ENCODE results near the gene TAS2R31. TPM values are rescaled to one million over a fixed set of nuclear protein-coding genes. Genes with fewer than 3 reads are reported as not detected.

The TAS2R31 gene
- total and polyA plus RNA-seq, 2 of the 13 experiments (the other 11 are each of a cell fraction or from before 2014, with no cell fraction given) = 0.96 to 6.5 TPM

DNA sequence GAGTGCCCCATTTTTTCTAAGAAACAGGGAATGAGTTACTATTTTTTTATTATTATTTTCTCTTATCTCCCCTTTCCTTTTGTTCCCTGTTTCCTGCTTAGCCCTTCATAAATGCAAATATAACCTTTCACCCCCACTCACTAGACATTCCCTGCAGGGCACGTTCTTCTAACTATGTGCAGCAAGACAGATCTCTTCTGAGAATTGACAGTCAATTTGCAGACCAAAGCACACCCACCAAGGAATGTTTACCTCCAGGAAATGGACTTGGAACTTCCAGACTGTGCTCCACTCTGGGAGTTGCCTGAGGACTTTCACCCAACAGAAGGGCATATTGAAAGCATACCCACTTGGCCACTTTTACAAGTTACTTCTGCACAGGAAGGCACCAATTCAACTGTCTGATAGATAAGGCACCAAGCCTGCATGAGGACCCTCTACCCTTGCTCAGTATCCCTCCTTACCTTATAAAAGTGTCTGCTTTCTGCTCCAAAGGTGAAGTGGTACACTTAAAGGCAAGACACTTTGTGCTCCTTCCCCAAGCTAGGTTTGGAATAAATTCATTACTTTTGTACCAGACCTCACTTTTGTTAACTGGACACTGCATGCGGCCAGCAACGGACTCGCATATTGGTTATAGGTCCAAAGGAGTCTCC, 15.3 kb downstream of the TAS2R31 start (continued):
- TF ChIP-seq, protein P1, sequence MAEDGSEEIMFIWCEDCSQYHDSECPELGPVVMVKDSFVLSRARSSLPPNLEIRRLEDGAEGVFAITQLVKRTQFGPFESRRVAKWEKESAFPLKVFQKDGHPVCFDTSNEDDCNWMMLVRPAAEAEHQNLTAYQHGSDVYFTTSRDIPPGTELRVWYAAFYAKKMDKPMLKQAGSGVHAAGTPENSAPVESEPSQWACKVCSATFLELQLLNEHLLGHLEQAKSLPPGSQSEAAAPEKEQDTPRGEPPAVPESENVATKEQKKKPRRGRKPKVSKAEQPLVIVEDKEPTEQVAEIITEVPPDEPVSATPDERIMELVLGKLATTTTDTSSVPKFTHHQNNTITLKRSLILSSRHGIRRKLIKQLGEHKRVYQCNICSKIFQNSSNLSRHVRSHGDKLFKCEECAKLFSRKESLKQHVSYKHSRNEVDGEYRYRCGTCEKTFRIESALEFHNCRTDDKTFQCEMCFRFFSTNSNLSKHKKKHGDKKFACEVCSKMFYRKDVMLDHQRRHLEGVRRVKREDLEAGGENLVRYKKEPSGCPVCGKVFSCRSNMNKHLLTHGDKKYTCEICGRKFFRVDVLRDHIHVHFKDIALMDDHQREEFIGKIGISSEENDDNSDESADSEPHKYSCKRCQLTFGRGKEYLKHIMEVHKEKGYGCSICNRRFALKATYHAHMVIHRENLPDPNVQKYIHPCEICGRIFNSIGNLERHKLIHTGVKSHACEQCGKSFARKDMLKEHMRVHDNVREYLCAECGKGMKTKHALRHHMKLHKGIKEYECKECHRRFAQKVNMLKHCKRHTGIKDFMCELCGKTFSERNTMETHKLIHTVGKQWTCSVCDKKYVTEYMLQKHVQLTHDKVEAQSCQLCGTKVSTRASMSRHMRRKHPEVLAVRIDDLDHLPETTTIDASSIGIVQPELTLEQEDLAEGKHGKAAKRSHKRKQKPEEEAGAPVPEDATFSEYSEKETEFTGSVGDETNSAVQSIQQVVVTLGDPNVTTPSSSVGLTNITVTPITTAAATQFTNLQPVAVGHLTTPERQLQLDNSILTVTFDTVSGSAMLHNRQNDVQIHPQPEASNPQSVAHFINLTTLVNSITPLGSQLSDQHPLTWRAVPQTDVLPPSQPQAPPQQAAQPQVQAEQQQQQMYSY (CRISPR knock-in tag; IDR thresholded peaks at IDR 0.05) = no peak
- TF ChIP-seq ZNF768 (CRISPR knock-in tag; IDR thresholded peaks at IDR 0.05) (no peak), NR2C2 (CRISPR knock-in tag; IDR thresholded peaks at IDR 0.05; ENCODE audit: borderline replicate concordance) (peak; percentile 73), ZFP1 (CRISPR knock-in tag; IDR thresholded peaks at IDR 0.05) (peak; percentile 41; the same call in 1 of the 2 replicates), ZIK1 (CRISPR knock-in tag; IDR thresholded peaks at IDR 0.05; ENCODE audit: borderline replicate concordance, low read depth) (no peak), SP5 (CRISPR knock-in tag; IDR thresholded peaks at IDR 0.05; ENCODE audit: borderline replicate concordance, low read depth) (no peak), NFIB (CRISPR knock-in tag; IDR thresholded peaks at IDR 0.05; ENCODE audit: borderline replicate concordance) (no peak), ZFP82 (CRISPR knock-in tag; IDR thresholded peaks at IDR 0.05; ENCODE audit: borderline replicate concordance) (no peak), ZNF766 (CRISPR knock-in tag; IDR thresholded peaks at IDR 0.05; ENCODE audit: borderline replicate concordance) (no peak), ZBED4 (CRISPR knock-in tag; IDR thresholded peaks at IDR 0.05; ENCODE audit: borderline replicate concordance) (no peak), PAF1 (CRISPR knock-in tag; IDR thresholded peaks at IDR 0.05) (no peak), ZNF10 (CRISPR knock-in tag; IDR thresholded peaks at IDR 0.05; ENCODE audit: borderline replicate concordance, low read depth) (no peak), RAD51 (IDR thresholded peaks at IDR 0.05; ENCODE audit: borderline replicate concordance) (no peak), IRF2 (CRISPR knock-in tag; IDR thresholded peaks at IDR 0.05) (peak; percentile 63), ZNF569 (CRISPR knock-in tag; IDR thresholded peaks at IDR 0.05; ENCODE audit: borderline replicate concordance) (no peak), PPARG (CRISPR knock-in tag; conservative IDR thresholded peaks at IDR 0.05) (peak; percentile 95), ZNF577 (CRISPR knock-in tag; IDR thresholded peaks at IDR 0.05; ENCODE audit: borderline replicate concordance, low read depth) (no peak), FOXO1 (CRISPR knock-in tag; IDR thresholded peaks at IDR 0.05) (peak; percentile 87; the same call in 1 of the 2 replicates)
- TF ChIP-seq, protein P2, sequence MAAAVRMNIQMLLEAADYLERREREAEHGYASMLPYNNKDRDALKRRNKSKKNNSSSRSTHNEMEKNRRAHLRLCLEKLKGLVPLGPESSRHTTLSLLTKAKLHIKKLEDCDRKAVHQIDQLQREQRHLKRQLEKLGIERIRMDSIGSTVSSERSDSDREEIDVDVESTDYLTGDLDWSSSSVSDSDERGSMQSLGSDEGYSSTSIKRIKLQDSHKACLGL (CRISPR knock-in tag; IDR thresholded peaks at IDR 0.05) = no peak
- TF ChIP-seq, protein P3, sequence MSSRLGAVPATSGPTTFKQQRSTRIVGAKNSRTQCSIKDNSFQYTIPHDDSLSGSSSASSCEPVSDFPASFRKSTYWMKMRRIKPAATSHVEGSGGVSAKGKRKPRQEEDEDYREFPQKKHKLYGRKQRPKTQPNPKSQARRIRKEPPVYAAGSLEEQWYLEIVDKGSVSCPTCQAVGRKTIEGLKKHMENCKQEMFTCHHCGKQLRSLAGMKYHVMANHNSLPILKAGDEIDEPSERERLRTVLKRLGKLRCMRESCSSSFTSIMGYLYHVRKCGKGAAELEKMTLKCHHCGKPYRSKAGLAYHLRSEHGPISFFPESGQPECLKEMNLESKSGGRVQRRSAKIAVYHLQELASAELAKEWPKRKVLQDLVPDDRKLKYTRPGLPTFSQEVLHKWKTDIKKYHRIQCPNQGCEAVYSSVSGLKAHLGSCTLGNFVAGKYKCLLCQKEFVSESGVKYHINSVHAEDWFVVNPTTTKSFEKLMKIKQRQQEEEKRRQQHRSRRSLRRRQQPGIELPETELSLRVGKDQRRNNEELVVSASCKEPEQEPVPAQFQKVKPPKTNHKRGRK (CRISPR knock-in tag; IDR thresholded peaks at IDR 0.05) = no peak
